CMK (cell line): Measurements from ENCODE around the gene HPS3.
A peak's percentile ranks its signal among the peaks of the same experiment; 100 is the strongest.
"Not testable (repeated sequence)": the region's sequence is repeated elsewhere in the genome, so short reads cannot be mapped to it uniquely, and the experiment has no call there.

Experiments used
- DNase-seq: peaks from one replicate; pipeline ENCODE4 v3.0.0-alpha.2; 2010; ENCODE audit warnings: low read depth

HPS3 gene, protein sequence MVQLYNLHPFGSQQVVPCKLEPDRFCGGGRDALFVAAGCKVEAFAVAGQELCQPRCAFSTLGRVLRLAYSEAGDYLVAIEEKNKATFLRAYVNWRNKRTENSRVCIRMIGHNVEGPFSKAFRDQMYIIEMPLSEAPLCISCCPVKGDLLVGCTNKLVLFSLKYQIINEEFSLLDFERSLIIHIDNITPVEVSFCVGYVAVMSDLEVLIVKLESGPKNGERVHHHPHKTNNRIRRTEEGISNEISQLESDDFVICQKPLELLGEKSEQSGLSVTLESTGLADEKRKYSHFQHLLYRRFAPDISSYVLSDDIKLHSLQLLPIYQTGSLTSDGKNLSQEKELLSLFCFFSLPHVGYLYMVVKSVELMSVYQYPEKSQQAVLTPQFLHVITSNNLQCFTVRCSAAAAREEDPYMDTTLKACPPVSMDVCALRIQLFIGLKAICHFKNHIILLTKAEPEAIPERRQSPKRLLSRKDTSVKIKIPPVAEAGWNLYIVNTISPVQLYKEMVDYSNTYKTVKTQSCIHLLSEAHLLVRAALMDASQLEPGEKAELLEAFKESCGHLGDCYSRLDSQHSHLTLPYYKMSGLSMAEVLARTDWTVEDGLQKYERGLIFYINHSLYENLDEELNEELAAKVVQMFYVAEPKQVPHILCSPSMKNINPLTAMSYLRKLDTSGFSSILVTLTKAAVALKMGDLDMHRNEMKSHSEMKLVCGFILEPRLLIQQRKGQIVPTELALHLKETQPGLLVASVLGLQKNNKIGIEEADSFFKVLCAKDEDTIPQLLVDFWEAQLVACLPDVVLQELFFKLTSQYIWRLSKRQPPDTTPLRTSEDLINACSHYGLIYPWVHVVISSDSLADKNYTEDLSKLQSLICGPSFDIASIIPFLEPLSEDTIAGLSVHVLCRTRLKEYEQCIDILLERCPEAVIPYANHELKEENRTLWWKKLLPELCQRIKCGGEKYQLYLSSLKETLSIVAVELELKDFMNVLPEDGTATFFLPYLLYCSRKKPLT

DNA sequence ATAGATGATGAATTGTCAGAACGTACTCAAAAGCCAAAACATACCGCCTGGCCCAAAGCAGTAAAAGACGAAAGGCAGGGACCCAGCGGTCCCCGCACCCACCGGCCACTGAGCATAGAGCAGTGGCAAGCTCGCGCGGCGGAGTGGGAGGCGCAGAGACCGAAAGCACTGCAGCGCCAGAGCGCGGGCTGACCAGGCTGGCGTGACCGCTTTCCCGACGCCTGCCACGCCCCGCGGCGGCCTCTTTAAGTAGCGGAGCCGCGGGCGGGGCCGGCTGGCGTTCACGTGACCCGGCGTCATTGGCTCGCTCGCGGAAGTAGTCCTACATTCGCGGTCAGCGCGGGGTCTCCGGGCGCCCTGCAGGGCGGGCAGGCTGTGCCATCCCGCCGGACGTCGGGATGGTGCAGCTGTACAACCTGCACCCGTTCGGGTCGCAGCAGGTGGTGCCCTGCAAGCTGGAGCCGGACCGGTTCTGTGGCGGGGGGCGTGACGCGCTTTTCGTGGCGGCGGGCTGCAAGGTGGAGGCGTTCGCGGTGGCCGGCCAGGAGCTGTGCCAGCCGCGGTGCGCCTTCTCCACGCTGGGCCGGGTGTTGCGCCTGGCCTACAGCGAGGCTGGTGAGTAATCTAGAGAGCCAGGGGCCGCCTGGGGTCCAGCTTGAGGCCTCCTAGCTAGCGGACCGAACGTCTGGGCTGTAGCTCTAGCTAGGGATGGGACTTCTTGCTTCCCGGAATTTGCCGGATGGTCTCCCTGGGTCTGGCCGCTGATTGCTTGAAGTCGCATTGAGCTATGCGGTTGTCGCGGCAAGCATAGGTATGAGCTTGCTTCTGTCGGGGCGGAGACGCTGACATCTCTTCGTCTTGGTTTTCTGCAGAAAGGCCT is at the start of gene HPS3:
HPS3 (plus strand) TSS at position 313 of the 880 bp plus-strand sequence; CDS start at position 399, 86 bp downstream.
- peak; percentile 70 for DNase-seq

- no peak for DNase-seq
Observed at GRCh38 chr3:149080011-149080698, 49.3 kb upstream of the HPS3 start.

GRCh38 chr3:149080699-149081091 is 48.7 kb upstream of the HPS3 start:
- no peak for DNase-seq

DNA sequence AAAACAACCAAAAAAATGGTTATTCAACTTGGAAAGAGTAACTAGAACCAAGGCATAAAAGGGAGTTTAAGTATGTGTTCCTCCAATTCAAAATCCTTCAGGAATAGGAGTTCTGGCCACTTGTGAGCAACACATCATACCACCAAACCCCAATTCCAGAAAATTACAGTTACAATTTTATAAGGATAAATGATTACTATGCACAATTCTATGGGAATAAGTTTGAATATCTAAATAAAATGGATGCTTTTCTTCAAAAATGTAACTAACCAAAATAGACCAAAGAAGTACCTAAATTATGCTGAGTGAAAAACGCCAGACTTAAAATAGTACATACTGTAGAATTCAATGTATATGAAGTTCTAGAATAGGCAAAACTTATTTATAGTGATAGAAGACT is 47.7 kb upstream of the HPS3 start:
- DNase-seq, result no peak

DNA sequence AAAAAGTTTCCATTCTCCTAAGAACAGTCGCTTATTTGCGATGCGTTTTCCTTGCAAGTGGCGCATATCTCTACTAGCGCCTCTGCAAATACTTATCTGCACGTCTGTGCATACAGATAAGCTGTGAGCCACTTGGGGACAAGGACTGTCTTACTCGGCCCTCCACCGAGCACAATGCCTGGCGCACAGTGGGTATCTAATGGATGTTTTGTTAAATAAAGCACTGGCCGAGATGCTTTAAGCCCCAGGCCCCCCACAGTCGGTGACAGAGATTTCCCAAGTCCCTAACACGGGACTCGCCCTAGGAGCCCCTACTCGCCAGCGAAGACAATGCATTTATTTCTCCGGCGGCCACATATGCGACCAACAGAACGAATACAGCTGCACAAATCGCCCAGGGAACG is 43.6 kb upstream of the HPS3 start:
- peak; percentile 33 for DNase-seq

DNA sequence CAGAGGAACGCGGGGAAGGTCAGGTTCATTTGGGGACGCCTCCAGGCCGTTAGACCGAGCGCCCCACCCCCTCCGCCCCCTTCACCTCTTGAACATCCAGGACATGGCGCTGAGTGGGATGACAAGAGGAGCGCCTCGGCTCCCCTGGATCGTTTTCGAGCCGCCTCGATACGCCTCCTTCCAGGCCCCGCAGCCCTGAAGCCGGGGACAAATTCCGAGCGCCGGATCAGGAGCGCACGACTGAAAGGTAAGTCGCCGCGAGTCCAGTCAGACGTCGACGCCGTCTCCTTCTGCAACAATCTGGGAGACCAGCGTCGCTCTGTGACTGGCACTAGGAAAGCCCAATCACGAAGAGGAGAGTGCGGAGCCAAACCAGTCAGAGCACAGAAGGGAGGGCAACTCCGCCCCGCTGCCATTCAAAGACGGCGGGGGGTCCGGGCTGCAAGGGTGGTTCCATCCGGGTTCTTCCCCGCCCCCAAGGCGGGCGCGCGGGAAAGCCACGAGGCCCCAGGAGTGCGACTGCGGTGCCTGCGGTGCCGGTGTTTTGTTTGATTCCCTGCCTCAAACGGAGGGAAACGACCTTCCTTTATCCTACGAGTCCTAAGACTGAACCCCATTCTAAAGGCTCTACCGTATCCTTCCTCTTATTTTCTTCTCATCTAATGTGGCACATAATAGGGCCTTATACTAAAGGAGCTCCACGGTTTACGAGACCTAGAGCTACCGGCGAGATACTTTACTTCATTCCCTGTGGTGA is 43.0 kb upstream of the HPS3 start, which contains the start of gene HLTF:
HLTF (minus strand) TSS at position 302 of the 757 bp plus-strand sequence; CDS start at position 105, 197 bp downstream.
- DNase-seq, result peak; percentile 87

DNA sequence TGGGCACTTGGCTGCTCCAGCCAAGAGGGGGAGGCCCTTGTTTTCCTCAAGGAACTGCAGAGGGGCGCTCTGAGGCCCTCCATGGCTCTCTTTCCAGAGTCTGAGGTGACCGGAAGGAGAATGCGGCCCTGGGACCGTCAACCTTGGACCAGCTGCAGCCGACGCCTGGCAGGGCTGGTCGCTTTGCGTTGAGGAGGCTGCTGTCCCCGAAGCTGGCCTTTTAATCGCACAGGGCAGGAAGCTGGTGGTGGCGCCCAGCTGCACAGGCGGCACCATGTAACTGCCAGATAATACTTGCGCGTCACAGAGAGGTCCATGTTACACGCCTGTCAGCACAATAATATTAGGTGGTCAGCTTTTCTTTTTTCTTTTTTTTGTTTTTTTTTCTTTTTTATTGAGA is 42.2 kb upstream of the HPS3 start:
- DNase-seq, result no peak

GRCh38 chr3:149089395-149089794 is 40.0 kb upstream of the HPS3 start:
- no peak for DNase-seq

DNA sequence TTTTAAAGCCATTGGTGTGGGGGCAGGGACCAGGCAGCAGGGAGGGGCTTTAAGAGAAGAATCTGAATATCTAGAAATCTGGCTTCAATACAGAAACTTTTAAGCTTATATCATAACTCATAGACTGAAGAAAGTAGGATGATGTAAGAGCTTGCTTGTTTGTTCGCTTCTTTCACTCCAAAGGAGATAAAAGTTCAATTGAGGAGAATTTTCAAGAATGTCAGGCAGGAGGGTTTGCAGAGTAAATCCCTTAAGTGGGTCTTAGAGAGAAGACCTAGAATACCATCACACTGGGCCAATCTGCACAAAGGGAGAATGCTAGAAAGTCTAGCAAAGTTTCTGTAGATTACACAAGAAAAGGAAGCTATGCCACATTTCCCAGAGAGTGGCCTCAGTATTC is 39.0 kb upstream of the HPS3 start:
- no peak for DNase-seq

DNA sequence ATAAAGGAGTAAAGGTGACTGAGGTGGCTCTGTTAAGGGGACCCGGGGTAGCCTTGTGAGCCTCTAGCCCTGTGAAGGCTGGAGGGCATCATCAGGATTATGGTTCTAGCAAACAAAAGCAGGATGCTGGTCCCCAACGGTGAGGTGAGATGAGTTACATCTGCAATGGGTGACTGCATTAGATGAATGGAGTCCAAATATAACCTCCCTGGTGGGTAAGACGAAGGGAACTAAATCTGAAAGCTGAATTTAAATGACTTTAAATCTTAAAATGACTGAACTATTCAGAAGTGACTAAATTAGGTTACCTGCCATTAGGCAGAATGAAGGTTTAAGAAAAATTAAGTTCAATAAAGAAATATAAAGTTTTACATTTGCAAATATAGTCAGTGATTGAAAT is 38.5 kb upstream of the HPS3 start:
- no peak for DNase-seq

- DNase-seq, result no peak
Observed at GRCh38 chr3:149091983-149092382, 37.5 kb upstream of the HPS3 start.

GRCh38 chr3:149095487-149095886 is 34.0 kb upstream of the HPS3 start:
- no peak for DNase-seq

GRCh38 chr3:149097987-149098386 is 31.5 kb upstream of the HPS3 start:
- DNase-seq, result not testable (repeated sequence)

GRCh38 chr3:149101154-149101553 is 28.3 kb upstream of the HPS3 start:
- DNase-seq, result no peak

- no peak for DNase-seq
Observed at GRCh38 chr3:149101641-149102040, 27.8 kb upstream of the HPS3 start.

DNA sequence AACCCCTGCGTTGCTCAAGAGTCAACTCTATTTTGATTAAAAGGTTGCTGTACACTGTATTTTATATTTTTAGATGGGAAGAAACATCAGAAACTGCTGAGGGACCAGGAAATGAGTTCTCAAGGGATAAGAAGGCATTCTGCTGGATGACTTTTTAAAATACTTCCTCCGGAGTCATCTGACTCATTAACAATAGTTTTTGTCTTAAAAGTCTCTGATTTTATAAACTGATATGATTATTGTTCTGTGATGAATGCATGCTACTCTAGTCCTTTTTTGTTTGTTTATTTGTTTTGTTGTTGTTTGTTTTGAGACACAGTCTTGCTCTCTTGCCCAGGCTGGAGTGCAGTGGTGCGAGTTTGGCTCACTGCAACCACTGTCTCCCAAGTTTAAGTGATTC is 25.0 kb upstream of the HPS3 start:
- DNase-seq, result no peak

GRCh38 chr3:149114458-149114857 is 15.0 kb upstream of the HPS3 start:
- DNase-seq, result no peak

DNA sequence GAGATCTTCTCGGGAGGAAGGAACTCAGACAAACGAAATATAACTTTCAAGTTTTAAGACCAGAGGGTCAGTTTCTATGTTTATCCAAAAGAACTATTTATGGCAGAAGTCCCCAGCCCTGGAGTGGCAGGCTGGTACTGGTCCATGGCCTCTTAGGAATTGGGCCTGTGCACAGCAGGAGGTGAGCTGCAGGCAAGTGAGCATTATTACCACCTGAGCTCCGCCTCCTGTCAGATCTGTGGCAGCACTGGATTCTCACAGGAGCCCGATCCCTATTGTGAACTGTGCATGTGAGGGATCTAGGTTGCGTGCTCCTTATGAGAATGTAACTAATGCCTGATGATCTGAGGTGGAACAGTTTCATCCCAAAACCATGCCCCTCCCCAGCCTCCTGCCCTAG is 14.3 kb upstream of the HPS3 start:
- no peak for DNase-seq

DNA sequence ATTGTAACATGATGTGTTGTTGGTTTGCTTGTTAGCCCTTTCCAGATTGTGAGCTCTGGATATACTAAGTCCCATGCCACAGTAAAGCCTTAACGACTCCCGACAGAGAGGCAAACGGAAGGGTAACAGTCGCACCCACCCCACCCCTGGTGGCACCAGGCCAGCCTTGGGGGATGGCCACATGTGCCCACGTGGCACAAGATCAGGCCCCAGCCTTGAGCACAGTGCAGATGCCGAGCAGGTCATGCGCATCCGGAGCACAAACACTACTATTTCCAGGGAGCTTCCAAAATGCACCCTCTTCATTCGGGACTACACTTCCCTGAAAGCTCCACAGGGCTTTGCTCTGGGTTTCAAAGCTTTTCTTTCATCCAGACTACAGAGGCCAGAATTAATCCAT is 10.7 kb upstream of the HPS3 start:
- DNase-seq, result no peak

DNA sequence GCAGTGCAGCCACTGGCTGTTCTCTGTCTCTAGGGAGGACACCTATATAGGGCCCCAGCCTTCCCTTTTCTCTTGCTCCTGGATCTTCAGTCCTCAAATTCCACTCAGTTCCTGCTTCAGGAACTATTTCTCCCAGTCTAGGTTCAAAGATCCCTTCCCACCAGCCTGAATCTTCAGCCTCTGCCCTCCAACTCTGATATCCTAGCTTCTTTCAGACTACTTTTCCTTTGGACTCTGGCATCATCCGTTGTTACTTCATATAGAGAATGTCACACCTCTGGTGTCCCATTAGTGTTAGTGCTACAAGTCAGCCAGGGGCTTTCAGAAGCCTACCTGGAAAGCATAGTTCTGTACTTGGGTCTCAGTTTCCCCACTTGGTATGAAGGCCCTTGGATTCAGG is 10.0 kb upstream of the HPS3 start:
- DNase-seq, result no peak
